GM13977 (cell line): Measurements from ENCODE around the gene SLFNL1.

ENCODE experiments used
- DNase-seq: peaks from one replicate; pipeline ENCODE4 v3.0.0; 2012; ENCODE audit warnings: low spot score
- in situ Hi-C: fragments of 300-500 bp; cut with MboI; formaldehyde crosslinking; loops from one replicate; pipeline ENCODE4 v1.12.0; 2022; ENCODE audit warnings: low sequenced_read_pairs, low pct_unique_long_range_greater_than_20kb, mixed read lengths, inconsistent platforms; ENCODE audit not compliant: unreplicated experiment
- TF ChIP-seq, protein P1 (sequence below): IDR thresholded peaks from 2 replicates; pipeline ENCODE4 v1.5.1; 2012; ENCODE audit warnings: mild to moderate bottlenecking, control low read depth; ENCODE audit not compliant: insufficient read depth; ENCODE audit errors: extremely low read depth, missing control alignments

Gene SLFNL1

DNA sequence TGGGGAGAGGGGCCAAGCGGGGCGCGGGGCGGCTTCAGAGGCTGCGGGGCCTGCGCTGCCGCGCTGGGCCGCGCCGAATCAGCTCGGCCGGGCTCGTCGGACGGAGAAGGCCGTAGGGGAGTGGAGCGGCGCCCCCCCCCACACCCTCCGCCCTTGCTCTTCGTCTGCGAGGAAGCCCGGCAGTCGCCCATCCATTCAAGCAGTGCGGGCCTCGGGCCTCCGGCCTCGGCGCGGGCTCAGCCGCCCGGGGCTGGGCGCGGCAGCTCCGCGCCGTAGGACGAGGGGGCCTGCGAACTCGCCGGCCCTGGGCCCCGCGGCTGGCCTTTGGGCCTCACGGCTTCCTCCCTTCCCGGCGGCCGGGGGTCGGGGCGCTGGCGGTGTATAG is 41.5 kb downstream of the SLFNL1 start:
- TF ChIP-seq, protein P1, sequence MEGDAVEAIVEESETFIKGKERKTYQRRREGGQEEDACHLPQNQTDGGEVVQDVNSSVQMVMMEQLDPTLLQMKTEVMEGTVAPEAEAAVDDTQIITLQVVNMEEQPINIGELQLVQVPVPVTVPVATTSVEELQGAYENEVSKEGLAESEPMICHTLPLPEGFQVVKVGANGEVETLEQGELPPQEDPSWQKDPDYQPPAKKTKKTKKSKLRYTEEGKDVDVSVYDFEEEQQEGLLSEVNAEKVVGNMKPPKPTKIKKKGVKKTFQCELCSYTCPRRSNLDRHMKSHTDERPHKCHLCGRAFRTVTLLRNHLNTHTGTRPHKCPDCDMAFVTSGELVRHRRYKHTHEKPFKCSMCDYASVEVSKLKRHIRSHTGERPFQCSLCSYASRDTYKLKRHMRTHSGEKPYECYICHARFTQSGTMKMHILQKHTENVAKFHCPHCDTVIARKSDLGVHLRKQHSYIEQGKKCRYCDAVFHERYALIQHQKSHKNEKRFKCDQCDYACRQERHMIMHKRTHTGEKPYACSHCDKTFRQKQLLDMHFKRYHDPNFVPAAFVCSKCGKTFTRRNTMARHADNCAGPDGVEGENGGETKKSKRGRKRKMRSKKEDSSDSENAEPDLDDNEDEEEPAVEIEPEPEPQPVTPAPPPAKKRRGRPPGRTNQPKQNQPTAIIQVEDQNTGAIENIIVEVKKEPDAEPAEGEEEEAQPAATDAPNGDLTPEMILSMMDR: no peak
- in situ Hi-C loops: no loop called here
- no peak for DNase-seq

DNA sequence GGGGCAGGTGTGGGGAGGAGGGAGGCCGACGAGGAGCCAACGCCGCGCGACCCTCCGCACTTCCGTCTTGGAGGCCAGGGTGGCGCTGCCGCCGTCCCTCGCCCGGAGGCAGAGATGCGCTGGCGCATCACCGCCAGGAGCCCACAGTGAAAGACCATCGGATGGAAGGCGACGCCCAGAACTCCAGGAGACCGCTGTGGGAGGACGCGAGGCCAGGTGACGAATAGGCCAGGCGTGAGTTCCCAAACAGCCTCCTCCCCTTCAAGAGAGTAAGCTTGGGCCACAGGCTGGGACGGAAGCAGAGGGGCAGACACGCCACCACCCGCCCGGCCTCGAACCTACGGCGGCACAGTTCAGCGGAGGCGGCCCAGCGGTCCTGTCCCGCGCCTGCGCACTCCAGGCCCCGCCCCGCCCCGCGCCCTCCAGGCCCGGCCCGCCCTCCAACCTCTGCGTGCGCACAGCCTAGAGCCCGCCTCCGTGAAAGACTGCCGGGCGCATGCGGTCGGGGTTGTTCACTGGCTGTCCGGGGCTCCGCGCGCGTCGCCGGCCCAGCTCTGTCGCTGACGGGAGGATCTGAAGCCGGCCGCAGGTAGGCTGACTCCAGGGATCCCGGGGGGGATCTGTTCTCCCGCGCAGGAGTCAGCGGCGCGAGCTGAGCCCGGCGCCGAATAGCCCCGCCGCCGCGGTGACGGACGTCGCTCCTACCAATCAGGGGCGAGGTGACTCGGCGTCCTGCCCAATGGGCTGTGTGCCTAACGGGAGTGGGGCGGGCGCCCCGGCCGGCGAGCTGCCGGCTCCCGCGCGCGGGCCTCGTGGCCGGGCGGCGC is 42.1 kb downstream of the SLFNL1 start, which contains the start of gene CTPS1:
Gene CTPS1, plus strand, starts transcription at position 456 of the 827 bp plus-strand sequence. CDS start 3,595 bp downstream, outside the sequence.
- TF ChIP-seq, protein P1: peak; percentile 43
- in situ Hi-C loops: no loop called here
- peak; percentile 100 for DNase-seq

DNA sequence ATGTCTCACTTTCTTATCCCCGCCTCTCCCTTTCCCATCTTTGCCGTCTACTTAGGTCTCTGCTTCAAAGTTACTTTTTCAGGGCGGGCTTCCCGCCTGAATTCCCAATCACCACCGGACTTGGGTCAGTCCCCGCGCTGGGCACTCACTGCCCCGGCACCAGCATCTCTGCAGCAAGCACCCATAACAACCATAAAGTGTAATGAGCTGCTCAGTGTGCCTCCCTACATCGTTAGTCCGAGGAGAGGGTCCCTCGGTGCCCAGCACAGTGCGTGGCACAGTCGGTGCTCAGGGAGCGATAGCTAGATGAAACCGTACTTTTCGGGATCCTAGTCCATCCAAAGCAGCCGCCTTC is 42.7 kb downstream of the SLFNL1 start:
- TF ChIP-seq, protein P1: no peak
- no peak for DNase-seq
- in situ Hi-C loops: no loop called here

DNA sequence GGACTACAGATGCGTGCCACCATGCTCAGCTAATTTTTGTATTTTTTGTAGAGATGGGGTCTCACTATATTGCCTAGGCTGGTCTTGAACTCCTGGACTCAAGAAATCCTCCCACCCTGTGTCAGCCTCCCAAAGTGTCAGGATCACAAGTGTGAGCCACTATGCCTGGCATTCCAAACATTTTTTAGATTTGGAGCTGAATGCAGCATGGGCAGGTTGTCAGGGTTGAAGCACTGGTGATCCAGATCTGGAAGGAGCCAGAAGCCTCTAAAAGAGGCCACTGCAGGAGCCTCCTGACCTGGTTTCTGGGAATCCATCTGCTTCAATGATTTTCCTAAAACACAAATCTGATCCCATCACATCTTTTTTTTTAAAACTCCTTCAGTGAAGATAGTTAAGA is 43.8 kb downstream of the SLFNL1 start:
- no peak for DNase-seq
- in situ Hi-C loops: no loop called here
- TF ChIP-seq, protein P1: no peak

DNA sequence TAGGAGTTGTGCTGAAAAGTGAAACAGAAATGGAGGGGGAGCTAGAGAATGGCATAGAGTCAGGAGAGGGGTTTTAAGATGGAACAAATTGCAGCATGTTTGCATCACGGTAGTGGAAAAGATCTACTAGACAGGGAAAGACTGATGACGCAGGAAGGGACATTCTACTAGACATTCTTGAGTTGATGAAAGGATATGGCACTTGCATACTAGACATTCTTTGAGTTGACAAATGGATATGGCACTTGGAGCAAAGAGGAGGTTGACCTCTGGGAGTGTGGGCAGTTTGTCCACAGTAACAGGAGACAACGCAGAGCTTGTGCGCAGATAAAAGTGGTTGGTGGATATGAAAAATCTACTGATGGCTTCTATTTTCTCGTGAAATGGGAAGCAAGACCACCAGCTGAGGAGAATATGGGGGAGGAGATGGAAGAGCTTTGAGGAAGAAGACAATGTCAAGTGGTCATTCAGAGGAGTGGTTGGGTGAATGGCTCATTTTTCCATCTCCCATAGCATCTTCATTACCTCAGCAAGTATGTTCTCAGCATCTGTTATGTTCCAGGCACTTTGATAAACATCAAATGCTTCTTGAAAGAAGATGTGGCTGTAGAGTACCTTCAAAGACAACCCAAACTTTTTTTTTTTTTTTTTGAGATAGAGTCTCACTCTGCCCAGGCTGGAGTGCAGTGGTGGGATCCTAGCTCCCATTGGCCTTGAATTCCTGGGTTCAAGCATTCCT is 44.4 kb downstream of the SLFNL1 start:
- TF ChIP-seq, protein P1: no peak
- in situ Hi-C loops: no loop called here
- DNase-seq: no peak

DNA sequence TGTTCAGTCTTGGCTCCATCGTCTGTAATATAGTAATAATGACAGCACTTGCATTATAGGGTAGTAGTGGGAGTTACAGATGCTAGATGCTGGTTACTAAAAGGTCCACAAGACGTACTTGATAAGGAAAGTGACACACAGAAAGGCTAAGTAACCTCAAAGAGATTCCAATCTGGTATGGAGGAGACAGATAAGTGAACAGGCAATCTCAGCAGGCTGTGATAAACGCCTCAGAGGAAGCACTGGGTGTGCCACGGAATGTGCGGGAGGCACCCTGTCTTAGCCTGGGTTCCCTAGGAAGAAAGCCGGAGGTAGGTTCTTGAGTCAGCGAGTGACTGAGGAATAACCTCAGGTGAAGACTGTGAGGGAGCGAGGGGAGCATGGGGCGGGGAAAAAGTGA is 46.6 kb downstream of the SLFNL1 start:
- in situ Hi-C loops: no loop called here
- TF ChIP-seq, protein P1: no peak
- no peak for DNase-seq
